K562 (cell line): ENCODE results near the gene SRPX. TPM values are rescaled to one million over a fixed set of nuclear protein-coding genes. Genes with fewer than 3 reads are reported as not detected.

Experiments used
- ATAC-seq: fragments of 200-7000 bp; cut with Tn5 transposase; 3 replicates; pipeline ENCODE4 v1.9.1; 2020; ENCODE audit warnings: moderate library complexity
- BruUV-seq: library from RNA; stranded (reverse); fragments of 400-500 nt; replicated peaks from 2 replicates; lab custom pipeline; 2021; lab: Mats Ljungman, UMichigan
- CTCF ChIA-PET: fragments of 300-600 bp; formaldehyde crosslinking; extraction: SDS; loops from one replicate; lab custom pipeline; 2021; ENCODE audit warnings: low intra/inter-chr PET ratio; lab: Yijun Ruan, JAX
- POLR2A ChIA-PET: fragments of 300-600, 350-650 bp; sonication (Branson Sonifier 250); formaldehyde crosslinking; extraction: SDS; loops from one replicate; lab custom pipeline; 2021; ENCODE audit warnings: antibody characterized with exemption, inconsistent platforms; lab: Yijun Ruan, JAX
- DNase-seq, 4 experiments: peaks; one replicate each; pipeline versions ENCODE4 v3.0.0 to v3.0.0-alpha.2; 2011 to 2018; ENCODE audit warnings: low spot score in 3 of 4, mixed read lengths in 3 of 4; ENCODE audit errors: extremely low read depth in 1 of 4
- FAIRE-seq: peaks from 2 replicates; lab custom pipeline; 2011; peaks lifted over from hg19 to GRCh38; lab: Jason Lieb, UNC
- H2AFZ ChIP-seq: 2 replicates; pipeline ENCODE4 v1.6.0; 2011; ENCODE audit warnings: low read depth, low read length, control low read depth, inconsistent platforms
- H3K27ac ChIP-seq: fragments of 200-600 bp; 3 replicates; pipeline ENCODE4 v1.8.0; 2011; ENCODE audit warnings: low read depth, mild to moderate bottlenecking, control low read depth, inconsistent platforms, low read length, moderate library complexity, mixed read lengths; ENCODE audit errors: extremely low read depth
- H3K27me3 ChIP-seq, 2 experiments: fragments of 300-600 bp in 1 of 2; 2 replicates in 1 of 2; 3 replicates in 1 of 2; pipeline versions ENCODE4 v1.6.0 to v1.8.0; 2011; ENCODE audit warnings: inconsistent platforms in 2 of 2, low read length in 2 of 2, mild to moderate bottlenecking in 1 of 2, mixed read lengths in 1 of 2, moderate library complexity in 1 of 2; ENCODE audit not compliant: control insufficient read depth in 2 of 2, insufficient read depth in 2 of 2
- H3K36me3 ChIP-seq: fragments of 300-600 bp; 3 replicates; pipeline ENCODE4 v1.8.0; 2011; ENCODE audit warnings: mild to moderate bottlenecking, low read length, inconsistent platforms; ENCODE audit not compliant: control insufficient read depth, insufficient read depth
- H3K4me1 ChIP-seq, 2 experiments: fragments of 200-600 bp in 1 of 2; replicated peaks in 1 of 2; 2 replicates in 1 of 2; 3 replicates in 1 of 2; pipeline versions ENCODE4 v1.5.1 to v1.8.0; 2011; ENCODE audit warnings: inconsistent platforms in 2 of 2, low read length in 2 of 2, mild to moderate bottlenecking in 1 of 2, mixed read lengths in 1 of 2, moderate library complexity in 1 of 2; ENCODE audit not compliant: control insufficient read depth in 2 of 2, insufficient read depth in 2 of 2
- H3K4me2 ChIP-seq: 2 replicates; pipeline ENCODE4 v1.6.1; 2011; ENCODE audit warnings: low read length, control low read depth, inconsistent platforms, mixed read lengths; ENCODE audit not compliant: insufficient read depth
- H3K4me3 ChIP-seq: fragments of 200-600 bp; sonication (generic), shearing (Covaris generic); 2 replicates; pipeline ENCODE4 v1.5.1; 2016; ENCODE audit warnings: control low read depth, inconsistent platforms
- H3K79me2 ChIP-seq: fragments of 200-600 bp; 3 replicates; pipeline ENCODE4 v1.8.0; 2011; ENCODE audit warnings: low read length, inconsistent platforms; ENCODE audit not compliant: control insufficient read depth, insufficient read depth
- H3K9ac ChIP-seq, 2 experiments: 2 replicates each; pipeline versions ENCODE4 v1.6.0 to v1.6.1; 2011; ENCODE audit warnings: low read depth in 2 of 2, low read length in 2 of 2, control low read depth in 1 of 2, inconsistent platforms in 1 of 2, mild to moderate bottlenecking in 1 of 2, mixed read lengths in 1 of 2; ENCODE audit not compliant: insufficient read depth in 1 of 2
- H3K9me1 ChIP-seq: one replicate; pipeline ENCODE4 v1.6.0; 2011; ENCODE audit warnings: inconsistent platforms, mild to moderate bottlenecking, low read length, moderate library complexity; ENCODE audit not compliant: control insufficient read depth, insufficient read depth
- H3K9me3 ChIP-seq: replicated peaks from 2 replicates; pipeline ENCODE4 v1.5.1; 2011; ENCODE audit warnings: low read depth, low read length, inconsistent platforms; ENCODE audit not compliant: control insufficient read depth, insufficient read depth
- H4K20me1 ChIP-seq: replicated peaks from 2 replicates; pipeline ENCODE4 v1.6.1; 2011; ENCODE audit warnings: low read length, inconsistent platforms, mixed read lengths; ENCODE audit not compliant: control insufficient read depth, insufficient read depth
- C11orf30 ChIP-seq: fragments of 450-650 bp; IDR thresholded peaks from 2 replicates; pipeline ENCODE4 v1.6.1; 2016; ENCODE audit warnings: low read depth, mild to moderate bottlenecking
- ILK ChIP-seq: fragments of 450-650 bp; IDR thresholded peaks from 2 replicates; pipeline ENCODE4 v1.6.1; 2016; ENCODE audit warnings: missing genetic modification characterization, low read depth, mild to moderate bottlenecking, missing compliant biosample characterization, moderate library complexity, borderline replicate concordance
- NBN ChIP-seq: fragments of 450-650 bp; IDR thresholded peaks from 2 replicates; pipeline ENCODE4 v1.6.1; 2016; ENCODE audit warnings: low read depth, mild to moderate bottlenecking
- PBX2 ChIP-seq, 2 experiments: IDR thresholded peaks in 1 of 2; conservative IDR thresholded peaks in 1 of 2; 2 replicates each; pipeline ENCODE4 v1.6.1; 2016; ENCODE audit warnings: low read depth in 2 of 2, mild to moderate bottlenecking in 1 of 2, missing compliant biosample characterization in 1 of 2, missing genetic modification characterization in 1 of 2, moderate library complexity in 1 of 2
- PML ChIP-seq: IDR thresholded peaks from 2 replicates; pipeline ENCODE4 v1.6.1; 2012; ENCODE audit warnings: low read length, inconsistent platforms
- SMARCE1 ChIP-seq: fragments of 450-650 bp; IDR thresholded peaks from 2 replicates; pipeline ENCODE4 v1.7.1; 2016; ENCODE audit warnings: mild to moderate bottlenecking
- TEAD1 ChIP-seq, 2 experiments: fragments of 450-650 bp in 1 of 2; sonication (generic) in 1 of 2; formaldehyde crosslinking; IDR thresholded peaks; 2 replicates each; pipeline versions ENCODE4 v1.4.0 to v1.8.0; 2020 to 2022; ENCODE audit warnings: mild to moderate bottlenecking in 2 of 2, missing genetic modification reagents in 1 of 2
- ZNF395 ChIP-seq: fragments of 200-800 bp; sonication (Bioruptor generic); IDR thresholded peaks from 2 replicates; pipeline ENCODE4 v1.6.1; 2017; ENCODE audit warnings: missing genetic modification characterization, missing compliant biosample characterization
- WGBS: fragments of 100-300 bp; shearing (Covaris generic); methylation state at CpG from one replicate; pipeline ENCODE4 v1.1.6; 2016; ENCODE audit warnings: low coverage, mixed read lengths; ENCODE audit not compliant: insufficient coverage; ENCODE audit errors: missing lambda C conversion rate; 5-methylcytosine and 5-hydroxymethylcytosine counted together
- in situ Hi-C: fragments of 300-500 bp; cut with MboI; formaldehyde crosslinking; loops from 4 replicates; pipeline ENCODE4 v1.15.0; 2018; ENCODE audit warnings: inconsistent platforms, mixed read lengths
- intact Hi-C: fragments of 100-400 bp; cut with micrococcal nuclease; formaldehyde crosslinking; loops from 2 replicates; pipeline ENCODE4 v1.14.2; 2022
- polyA plus RNA-seq, 8 experiments: library from polyadenylated mRNA; depleted of rRNA in 4 of 8; stranded (reverse) in 5 of 8; unstranded in 3 of 8; fragments of >200 nt; fragmentation: Nextera tagmentation in 2 of 8; fragmentation: Illumina TruSeq in 1 of 8; extraction: Ambion mirVana in 2 of 8; extraction: Trizol in 1 of 8; gene quantifications; 2 replicates each; pipeline versions ENCODE4 v1.2.1 to v1.2.3, GENCODE V29; 2011 to 2014; ENCODE audit warnings: inconsistent platforms in 1 of 8, missing spikeins in 1 of 8
- total RNA-seq, 7 experiments: library from RNA; depleted of rRNA in 6 of 7; stranded (reverse); fragments of >200 nt in 6 of 7; fragmentation: Illumina TruSeq in 2 of 7; extraction: Trizol in 2 of 7; gene quantifications; 2 replicates each; pipeline versions ENCODE4 v1.2.1 to v1.2.3, GENCODE V29; 2011 to 2021; ENCODE audit warnings: low replicate concordance in 1 of 7

The SRPX gene
- total and polyA plus RNA-seq, 9 of the 15 experiments (the other 6 are each of a cell fraction or from before 2014, with no cell fraction given) = 0.11 to 0.77 (median 0.38) TPM; not detected in 2

- TF ChIP-seq PBX2 (CRISPR knock-in tag; IDR thresholded peaks at IDR 0.05; ENCODE audit: low read depth) (no peak), PBX2 (tag; conservative IDR thresholded peaks at IDR 0.05; ENCODE audit: low read depth) (no peak), TEAD1 (CRISPR knock-in tag; IDR thresholded peaks at IDR 0.05) (no peak), PML (no peak), C11orf30 (peak; percentile 86)
- TF ChIP-seq, all 486 proteins: peak for 5
Observed at GRCh38 chrX:38116706-38117105, 104.0 kb downstream of the SRPX start (continued).

- BruUV-seq = no TSS peak
- Histone ChIP-seq H3K4me3 (no peak overlapping the region), H3K9ac (no peak overlapping the region), H3K9me3 (no peaks in the 10 kb centered on the region), H3K4me1 (no peaks in the 10 kb centered on the region), H3K9me1 (no peaks in the 10 kb centered on the region)
- POLR2A ChIA-PET = interaction anchor here (2.0 kb wide), 1 partner anchor 11 kb away, joined by 6 read pairs; no protein-coding TSS in a partner anchor
- intact Hi-C loops = no loop called here
- TF ChIP-seq SMARCE1 = no peak
- no peak for TF ChIP-seq NBN
- TF ChIP-seq ILK = no peak
- no peak for TF ChIP-seq ZNF395 (CRISPR knock-in tag)
- TF ChIP-seq, all 486 proteins: peak for 0
- FAIRE-seq (no peak), DNase-seq (no peak), ATAC-seq (no peak)
- CTCF ChIA-PET = no interaction called here
- Histone ChIP-seq H4K20me1 (no peaks in the 10 kb centered on the region), H3K27ac (no peak overlapping the region), H3K4me2 (no peak overlapping the region), H3K79me2 (no peaks in the 10 kb centered on the region), H3K27me3 (no peaks in the 10 kb centered on the region), H2AFZ (no peak overlapping the region), H3K36me3 (no peaks in the 10 kb centered on the region)
- WGBS = 0% methylated on average over 3 of the region's 4 CpGs
- in situ Hi-C loops = no loop called here
Observed at GRCh38 chrX:38112566-38112965, 108.1 kb downstream of the SRPX start.
